GM18502 (cell line): ENCODE results near the gene SFMBT2.

Experiments used
- ATAC-seq: cut with Tn5 transposase; IDR thresholded peaks from one replicate; pipeline ENCODE4 v1.9.1; 2021; ENCODE audit warnings: mild to moderate bottlenecking; ENCODE audit not compliant: unreplicated experiment, poor library complexity

Gene SFMBT2

DNA sequence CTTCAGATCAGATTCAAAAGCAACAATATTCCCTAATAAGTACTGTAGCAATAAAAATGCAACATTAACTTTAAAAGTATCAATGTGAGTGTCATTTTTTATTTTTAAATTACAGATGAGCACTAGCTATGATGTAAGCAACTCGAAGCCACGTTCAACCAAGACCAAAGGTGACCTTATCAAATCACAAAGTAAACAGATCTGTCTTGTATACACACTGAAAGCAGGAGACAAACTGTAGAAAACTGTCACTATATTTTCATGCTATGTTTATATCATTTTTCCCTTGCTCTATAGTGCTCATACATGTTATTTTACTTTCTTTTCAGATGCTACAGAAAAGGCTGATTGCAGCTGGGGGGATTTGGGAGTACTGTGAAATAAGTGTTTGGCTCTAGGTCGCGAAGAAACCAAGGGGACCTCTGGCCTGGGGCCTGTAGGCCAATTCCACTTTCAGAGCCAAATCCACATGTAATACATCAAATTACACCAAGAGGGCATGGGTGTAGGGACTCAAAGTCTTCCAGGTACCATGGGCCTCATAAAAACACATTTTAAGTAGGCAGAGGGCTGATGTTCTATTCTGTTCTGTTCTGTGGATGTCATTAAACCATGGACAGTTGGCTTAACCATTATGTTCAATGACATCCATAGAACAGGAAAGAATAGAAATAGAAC, 245.2 kb downstream of the SFMBT2 start:
- no peak for ATAC-seq

- ATAC-seq = no peak
These were observed 245.9 kb downstream of the SFMBT2 start for GRCh38 chr10:7164955-7165354.

DNA sequence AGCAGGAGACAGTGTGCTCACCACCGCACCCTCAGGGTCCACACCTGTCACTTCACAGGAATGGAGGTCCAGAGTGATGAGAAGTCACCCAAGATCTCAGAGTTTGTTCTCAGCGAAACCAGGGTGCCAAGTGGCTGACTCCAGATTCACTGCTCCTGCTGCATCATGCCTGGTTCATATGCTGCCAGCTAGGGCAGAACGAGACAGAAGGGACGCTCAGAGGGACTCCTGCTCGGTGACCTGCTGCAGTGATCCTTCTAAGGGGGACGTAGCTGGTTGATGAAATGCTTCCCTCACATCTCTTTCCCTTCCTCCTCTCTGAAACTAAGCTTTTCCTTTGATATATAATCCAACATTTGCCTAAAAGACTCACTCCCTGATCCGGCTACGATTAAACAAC, 248.5 kb downstream of the SFMBT2 start:
- no peak for ATAC-seq

DNA sequence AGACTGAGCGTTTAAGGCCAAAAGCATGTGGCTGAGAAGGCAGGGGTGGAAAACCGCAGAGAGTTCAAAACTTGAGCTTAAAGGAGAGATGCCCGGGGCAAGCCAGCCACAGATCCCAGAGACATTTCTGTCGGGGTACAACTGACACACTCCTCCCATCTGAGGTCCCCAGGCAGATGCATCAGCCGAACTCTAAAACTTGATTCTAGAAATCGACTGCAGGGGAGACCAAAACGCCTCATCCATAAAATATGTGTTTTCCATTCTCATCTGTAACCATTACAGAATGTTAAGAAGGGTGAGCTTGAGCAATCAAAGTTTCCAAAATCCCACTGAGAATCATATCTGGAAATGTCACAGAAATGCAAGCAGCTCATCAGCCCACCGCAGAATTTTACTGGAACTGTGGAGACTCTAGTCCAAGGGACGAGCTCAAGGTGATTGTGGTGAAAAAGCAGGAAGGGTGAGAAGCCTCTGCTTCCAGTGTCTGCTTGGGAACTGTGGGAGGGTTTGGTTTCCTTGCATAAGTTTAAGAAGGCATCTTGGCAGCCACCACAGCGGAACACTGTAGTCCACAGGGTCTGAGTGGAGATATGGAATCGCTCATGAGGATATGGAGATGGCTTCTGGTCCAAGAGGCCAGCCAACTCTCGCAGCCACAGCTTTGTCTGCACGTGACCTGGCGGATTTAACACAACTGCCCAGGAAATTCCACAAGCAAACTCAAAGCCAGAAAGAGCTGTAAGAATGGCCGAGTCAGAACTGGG, 249.2 kb downstream of the SFMBT2 start:
- no peak for ATAC-seq

DNA sequence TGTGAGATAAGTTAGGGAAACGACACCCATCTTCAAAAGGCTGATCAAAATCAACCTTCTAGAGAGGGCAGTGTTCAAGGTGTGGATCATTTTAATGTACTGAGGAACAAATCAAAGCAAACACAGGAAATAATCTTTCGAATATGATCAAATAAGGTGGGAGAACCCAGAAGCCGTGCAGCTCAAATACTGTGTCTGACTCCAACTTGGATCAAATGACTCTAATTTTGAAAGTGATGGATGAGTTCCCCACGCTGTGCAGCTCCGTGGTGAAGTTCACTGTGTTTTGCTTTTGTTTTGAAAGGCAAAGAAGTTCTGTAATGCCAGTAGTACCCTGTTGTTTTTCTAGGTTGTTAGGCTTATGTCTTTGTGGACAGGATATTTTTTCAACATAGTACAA, 250.9 kb downstream of the SFMBT2 start:
- no peak for ATAC-seq

GRCh38 chr10:7159517-7159916, 251.3 kb downstream of the SFMBT2 start:
- ATAC-seq = no peak

DNA sequence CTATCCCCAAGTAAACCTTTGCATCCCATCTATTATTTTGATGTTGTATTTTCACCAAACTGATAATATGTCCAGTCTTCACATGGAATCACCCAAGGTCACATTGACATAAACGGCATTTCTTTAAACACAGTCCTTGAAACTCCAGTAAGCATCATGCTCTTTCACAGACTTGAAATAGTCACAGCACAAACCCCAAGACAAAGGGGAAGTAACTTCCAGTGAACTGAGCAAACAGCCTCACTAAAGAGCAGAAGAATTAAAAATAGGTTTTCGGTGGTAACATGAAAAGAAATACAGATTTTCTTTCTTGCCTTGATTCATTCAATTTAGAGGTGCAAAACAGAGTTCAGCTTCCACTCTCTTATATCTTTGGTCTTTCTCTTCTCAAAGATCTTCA, 253.7 kb downstream of the SFMBT2 start:
- ATAC-seq = no peak

- ATAC-seq = no peak
These were observed 257.1 kb downstream of the SFMBT2 start for GRCh38 chr10:7153750-7154149.

DNA sequence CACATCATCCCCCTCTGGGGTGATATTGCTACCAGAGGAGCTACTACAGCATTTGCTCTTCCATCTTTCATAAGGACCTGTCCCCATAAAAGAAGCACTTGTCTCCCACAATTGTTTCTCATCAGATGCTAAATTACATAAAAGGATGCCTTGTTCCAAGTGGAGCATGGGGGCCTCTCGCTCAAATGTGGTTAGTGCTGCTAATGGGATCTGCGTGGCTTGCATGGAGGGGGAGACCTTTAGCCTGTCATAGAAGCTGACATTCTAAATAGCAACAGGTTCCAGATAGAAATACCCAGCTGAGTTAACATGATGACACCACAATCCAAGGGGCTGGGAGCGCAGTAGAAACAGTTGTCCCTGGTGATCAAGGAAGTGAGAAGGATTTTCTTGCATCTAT, 257.9 kb downstream of the SFMBT2 start:
- no peak for ATAC-seq

DNA sequence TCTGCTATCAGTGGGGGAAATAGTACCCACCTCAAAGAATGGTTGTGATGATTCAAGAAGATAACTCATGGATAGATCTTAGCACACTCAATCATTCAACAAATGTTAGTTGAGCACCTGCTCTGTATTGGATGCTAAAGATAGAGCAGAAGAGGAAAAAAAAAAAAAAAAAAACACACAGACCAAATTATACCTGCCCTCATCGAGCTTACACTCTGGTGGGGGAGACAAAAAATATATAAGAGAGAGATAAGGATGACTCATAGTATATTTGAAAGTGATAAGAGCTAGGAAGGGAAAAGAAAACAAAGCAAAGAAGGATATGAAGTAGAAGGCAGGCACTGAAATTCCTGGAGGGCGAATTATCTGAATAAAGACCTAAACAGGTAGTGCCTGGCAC, 258.5 kb downstream of the SFMBT2 start:
- ATAC-seq = no peak

- no peak for ATAC-seq
These were observed 259.3 kb downstream of the SFMBT2 start for GRCh38 chr10:7151538-7151937.

GRCh38 chr10:7150349-7150748, 260.5 kb downstream of the SFMBT2 start:
- no peak for ATAC-seq

- no peak for ATAC-seq
These were observed 264.6 kb downstream of the SFMBT2 start for GRCh38 chr10:7146189-7146588.

DNA sequence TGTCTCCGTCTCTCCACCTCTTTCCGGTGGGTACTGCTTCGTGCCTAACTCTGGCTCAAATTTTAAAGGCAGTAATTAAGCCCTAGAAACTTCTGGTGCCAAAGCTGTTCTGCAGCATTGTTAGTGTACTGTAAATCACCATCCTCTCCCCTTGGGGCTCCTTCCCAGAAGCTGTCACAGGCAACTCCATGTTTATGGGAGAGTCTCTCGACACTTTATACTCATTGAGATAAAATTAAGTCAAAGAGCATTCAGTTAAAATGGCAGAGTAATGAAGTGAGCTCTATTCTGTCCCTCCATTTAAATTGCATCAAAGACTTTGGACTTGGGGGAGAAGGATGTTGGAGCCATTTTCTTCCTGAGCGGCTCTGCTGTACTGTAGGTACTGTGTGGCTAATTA, 274.8 kb downstream of the SFMBT2 start:
- ATAC-seq = no peak

DNA sequence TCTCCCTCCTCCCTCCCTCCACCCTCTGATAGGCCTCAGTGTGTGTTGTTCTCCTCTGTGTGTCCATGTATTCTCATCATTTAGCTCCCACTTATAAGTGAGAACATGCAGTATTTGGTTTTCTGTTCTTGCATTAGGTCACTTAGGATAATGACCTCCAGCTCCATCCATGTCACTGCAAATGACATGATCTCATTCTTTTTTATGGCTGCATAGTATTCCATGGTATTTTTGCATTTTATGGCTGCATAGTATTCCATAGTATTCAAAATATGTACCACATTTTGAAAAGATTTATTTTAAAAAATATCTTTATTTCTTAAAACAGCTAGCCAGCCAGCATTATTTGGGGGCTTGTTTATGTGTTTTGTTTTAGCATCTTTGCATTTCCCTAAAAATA, 275.6 kb downstream of the SFMBT2 start:
- no peak for ATAC-seq

DNA sequence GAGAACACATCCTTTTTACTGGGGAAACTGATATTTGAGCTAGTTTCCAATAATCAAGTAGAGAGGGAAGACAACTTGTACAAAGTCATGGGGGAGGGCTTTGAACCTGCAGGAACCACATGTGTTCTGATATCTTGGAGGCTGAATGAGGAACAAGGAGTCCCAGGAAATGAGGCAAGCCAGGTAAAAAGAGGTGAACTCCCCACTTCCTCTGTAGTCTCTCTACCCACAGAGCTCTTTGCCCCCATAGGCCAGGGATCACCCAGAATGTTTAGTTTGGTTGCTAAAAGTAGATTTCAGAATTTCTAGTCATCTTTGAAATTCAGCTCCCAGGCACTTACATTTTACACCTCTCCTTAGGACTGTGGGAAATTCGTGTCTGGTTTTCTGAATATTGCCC, 276.4 kb downstream of the SFMBT2 start:
- ATAC-seq = no peak

- ATAC-seq = no peak
These were observed 276.9 kb downstream of the SFMBT2 start for GRCh38 chr10:7133958-7134357.

DNA sequence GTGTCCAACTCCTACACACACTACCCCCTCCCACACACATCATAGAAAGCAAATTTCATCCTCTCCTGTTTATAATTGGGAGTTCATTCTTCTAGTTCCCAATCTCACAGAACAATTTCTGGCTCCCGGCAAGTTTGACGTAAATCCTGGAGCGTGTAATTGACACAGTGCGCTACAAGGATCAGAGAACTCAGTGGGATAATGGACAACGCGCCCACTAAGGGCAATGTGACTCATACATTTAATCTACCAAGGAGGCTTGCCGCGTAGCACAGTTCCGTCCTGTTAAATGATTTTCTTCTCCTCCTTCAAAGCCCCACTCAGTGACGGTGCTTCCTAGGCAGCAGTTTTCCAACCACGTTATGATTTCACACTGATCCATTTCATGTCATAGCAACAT, 277.6 kb downstream of the SFMBT2 start:
- no peak for ATAC-seq

DNA sequence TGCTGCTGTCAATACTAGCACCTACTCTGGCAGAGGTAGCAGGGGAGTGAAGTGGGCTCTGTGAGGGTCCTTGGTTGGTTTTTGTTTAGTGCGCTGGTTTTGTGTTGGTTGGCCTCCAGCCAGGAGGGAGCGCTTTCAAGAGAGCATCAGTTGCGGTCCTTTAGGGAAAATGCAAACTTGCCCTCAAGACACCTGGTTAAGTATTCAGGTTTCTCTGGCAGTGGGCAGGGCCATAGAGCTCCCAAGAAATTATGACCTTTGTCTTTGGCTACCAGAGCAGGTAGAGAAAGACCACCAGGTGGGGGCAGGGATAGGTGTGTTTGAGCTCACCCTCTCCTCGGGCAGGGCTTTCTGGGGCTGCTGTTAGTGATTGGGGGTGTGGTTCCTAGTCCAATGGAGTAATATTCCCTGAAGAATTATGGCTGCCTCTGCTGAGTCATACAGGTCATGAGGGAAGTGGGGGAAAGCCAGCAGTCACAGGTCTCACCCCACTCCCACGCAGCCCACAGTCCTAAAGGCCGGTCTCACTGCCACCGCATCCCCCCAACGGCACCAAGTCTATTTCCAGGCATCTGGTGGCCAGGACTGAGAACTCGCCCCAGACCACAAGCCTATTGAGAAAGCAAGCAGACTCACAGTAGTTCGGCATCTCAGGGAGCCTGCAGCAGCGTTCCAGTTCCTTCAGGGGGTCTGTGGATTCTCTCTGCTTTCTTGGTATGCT, 280.5 kb downstream of the SFMBT2 start:
- no peak for ATAC-seq

DNA sequence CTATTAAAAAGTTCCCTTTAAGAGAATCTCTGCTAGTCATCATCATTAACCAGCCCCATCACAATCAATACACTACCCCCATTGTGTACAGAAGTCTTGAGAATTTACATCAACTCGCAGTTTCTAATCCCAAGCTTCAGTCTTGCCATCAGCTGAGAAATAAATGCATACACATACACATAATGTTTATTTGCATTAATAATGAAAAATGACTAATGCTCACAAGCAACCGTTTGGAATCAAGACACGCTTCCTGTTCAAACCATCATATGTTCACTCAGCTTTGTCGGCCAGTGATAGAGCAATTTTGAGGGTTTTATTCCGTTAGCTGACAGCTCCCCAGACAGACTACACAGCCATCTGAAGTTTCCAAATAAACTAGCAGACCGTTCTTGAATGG, 287.1 kb downstream of the SFMBT2 start:
- ATAC-seq = no peak

DNA sequence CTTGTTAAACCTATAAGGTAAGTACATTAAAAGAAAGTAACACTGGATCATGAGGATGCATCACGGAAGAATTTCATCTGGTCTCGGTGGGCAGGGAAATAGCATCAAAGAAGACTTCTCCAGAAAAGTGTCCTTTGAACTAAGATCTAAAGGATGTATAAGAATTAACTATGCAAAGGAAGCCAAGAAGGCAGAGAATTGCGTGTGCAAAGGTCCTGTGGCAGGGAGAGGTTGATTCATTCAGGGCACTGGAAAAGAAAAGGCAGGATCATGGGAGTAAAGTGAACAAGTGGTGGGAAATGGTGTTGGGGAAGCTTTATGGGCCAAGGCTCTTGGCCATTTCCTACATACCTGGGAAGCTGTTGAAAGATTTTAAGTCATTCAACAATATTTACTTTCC, 288.3 kb downstream of the SFMBT2 start:
- ATAC-seq = no peak
